GM12874 (cell line): ENCODE results near the gene EFCC1.

Experiments
- CTCF ChIP-seq: IDR thresholded peaks from 2 replicates; pipeline ENCODE4 v1.5.1; 2011; ENCODE audit warnings: low read depth, mild to moderate bottlenecking, control low read depth, low read length, moderate library complexity; ENCODE audit not compliant: insufficient read depth

The EFCC1 gene

DNA sequence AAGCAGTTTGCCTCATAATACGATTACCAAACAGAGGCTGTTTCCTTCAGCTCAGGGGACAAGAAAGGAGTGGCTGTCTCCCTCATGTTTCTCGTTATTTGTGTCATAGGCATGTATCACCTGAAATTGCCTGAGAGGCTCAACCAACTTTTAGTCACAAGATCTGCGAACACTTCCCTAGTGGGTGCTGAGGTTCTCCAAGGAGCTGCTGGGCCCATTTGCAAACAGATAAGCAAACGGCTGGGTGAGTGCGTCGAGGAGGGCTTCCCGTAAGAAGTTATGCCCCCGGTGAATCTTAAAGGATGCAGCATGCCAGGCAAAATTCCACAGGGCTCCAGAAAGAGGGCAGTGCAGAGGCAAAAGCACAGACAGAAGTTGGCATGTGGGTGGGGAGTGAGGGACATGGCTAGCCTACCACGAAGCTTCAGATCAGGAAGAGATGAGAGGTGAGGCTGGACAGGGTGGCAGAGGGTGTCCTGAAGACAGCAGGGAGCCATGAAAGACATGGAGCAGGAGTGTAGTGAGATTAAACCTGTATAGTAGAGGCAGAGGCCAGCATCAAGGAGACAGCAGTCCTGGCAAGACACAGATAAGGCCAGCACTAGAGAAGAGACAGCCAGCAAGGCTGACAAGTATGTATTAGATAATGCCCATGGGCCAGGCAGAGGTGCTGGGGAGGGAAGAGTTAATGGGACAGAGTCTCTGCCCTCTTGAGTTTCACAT is 55.5 kb downstream of the EFCC1 start:
- no peak for TF ChIP-seq CTCF

DNA sequence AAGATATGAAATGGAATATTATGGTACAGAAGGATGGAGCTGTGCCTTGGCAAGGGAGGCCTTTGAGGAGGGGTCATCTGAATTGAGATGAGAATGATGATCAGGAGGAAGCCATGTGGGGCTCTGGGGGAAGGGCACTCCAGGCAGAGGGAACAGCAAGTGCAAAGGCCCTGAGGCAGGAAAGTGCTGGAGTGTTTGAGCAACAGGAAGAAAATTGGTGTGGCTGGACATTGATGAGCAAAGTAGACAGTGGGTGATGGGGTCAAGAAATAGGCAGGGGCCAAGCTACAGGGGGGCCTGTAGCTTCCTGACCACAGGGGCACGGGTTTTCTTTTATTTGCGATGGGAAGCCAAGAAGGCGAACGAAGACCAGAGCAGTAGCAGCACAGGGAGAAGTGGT is 56.1 kb downstream of the EFCC1 start:
- no peak for TF ChIP-seq CTCF

GRCh38 chr3:129058441-129059200 is 57.5 kb downstream of the EFCC1 start:
- no peak for TF ChIP-seq CTCF

- no peak for TF ChIP-seq CTCF
Measured at GRCh38 chr3:129059311-129059958, 58.3 kb downstream of the EFCC1 start.

GRCh38 chr3:129060276-129061022 is 59.3 kb downstream of the EFCC1 start, which contains the start of gene GP9:
Gene GP9 (plus strand): TSS chr3:129060779. CDS start chr3:129061740, 961 bp downstream.
- TF ChIP-seq CTCF: no peak

- no peak for TF ChIP-seq CTCF
Measured at GRCh38 chr3:129061023-129061887, 60.2 kb downstream of the EFCC1 start.
